HepG2 (cell line): ENCODE measurements around the gene PRKAR1A. TPM values are rescaled to one million over a fixed set of nuclear protein-coding genes. Genes with fewer than 3 reads are reported as not detected.

Experiments
- ELF3 ChIP-seq: IDR thresholded peaks from 2 replicates; pipeline ENCODE4 v1.6.1; 2016; ENCODE audit warnings: missing genetic modification reagents, missing compliant biosample characterization
- GRHL1 ChIP-seq: sonication (generic); formaldehyde crosslinking; conservative IDR thresholded peaks from 2 replicates; pipeline ENCODE4 v1.8.0; 2022; ENCODE audit warnings: missing genetic modification reagents
- HMGXB3 ChIP-seq: sonication (generic); formaldehyde crosslinking; IDR thresholded peaks from 2 replicates; pipeline ENCODE4 v1.4.0; 2020; ENCODE audit warnings: missing genetic modification reagents, borderline replicate concordance
- HNF1A ChIP-seq, 2 experiments: sonication (generic) in 1 of 2; formaldehyde crosslinking in 1 of 2; IDR thresholded peaks; 2 replicates each; pipeline versions ENCODE4 v1.4.0 to v1.6.1; 2016 to 2020; ENCODE audit warnings: borderline replicate concordance in 1 of 2, low read depth in 1 of 2, mild to moderate bottlenecking in 1 of 2, missing genetic modification reagents in 1 of 2
- IRF2 ChIP-seq: IDR thresholded peaks from 2 replicates; pipeline ENCODE4 v1.6.1; 2018; ENCODE audit warnings: missing genetic modification reagents, missing compliant biosample characterization
- MTF1 ChIP-seq: sonication (generic); formaldehyde crosslinking; IDR thresholded peaks from 2 replicates; pipeline ENCODE4 v1.5.0; 2020; ENCODE audit warnings: missing genetic modification reagents
- RBM22 ChIP-seq: fragments of 200-400 bp; formaldehyde crosslinking; optimal IDR thresholded peaks from 2 replicates; pipeline ENCODE3; 2017; ENCODE audit warnings: mild to moderate bottlenecking, low read length, moderate library complexity
- TRIM24 ChIP-seq: sonication (generic); formaldehyde crosslinking; IDR thresholded peaks from 2 replicates; pipeline ENCODE4 v1.8.0; 2022; ENCODE audit warnings: mild to moderate bottlenecking, missing genetic modification reagents
- ZBTB2 ChIP-seq: sonication (generic); formaldehyde crosslinking; IDR thresholded peaks from 2 replicates; pipeline ENCODE4 v1.8.0; 2022; ENCODE audit warnings: low read depth, missing genetic modification reagents
- ZNF331 ChIP-seq: sonication (generic); formaldehyde crosslinking; IDR thresholded peaks from 2 replicates; pipeline ENCODE4 v1.4.0; 2020; ENCODE audit warnings: missing genetic modification reagents
- ZNF562 ChIP-seq: sonication (generic); formaldehyde crosslinking; IDR thresholded peaks from 2 replicates; pipeline ENCODE4 v1.8.0; 2022; ENCODE audit warnings: missing genetic modification reagents, borderline replicate concordance
- ZNF577 ChIP-seq: sonication (generic); formaldehyde crosslinking; IDR thresholded peaks from 2 replicates; pipeline ENCODE4 v1.4.0; 2020; ENCODE audit warnings: mild to moderate bottlenecking, low read depth, missing genetic modification reagents, borderline replicate concordance
- ZNF639 ChIP-seq: conservative IDR thresholded peaks from 2 replicates; pipeline ENCODE4 v1.6.1; 2018; ENCODE audit warnings: missing genetic modification reagents
- ZNF761 ChIP-seq: sonication (generic); formaldehyde crosslinking; conservative IDR thresholded peaks from 2 replicates; pipeline ENCODE4 v1.4.0; 2020; ENCODE audit warnings: mild to moderate bottlenecking, missing genetic modification reagents
- polyA plus RNA-seq, 8 experiments: library from polyadenylated mRNA; depleted of rRNA in 3 of 8; stranded (reverse) in 7 of 8; unstranded in 1 of 8; fragments of >200 nt; fragmentation: Illumina TruSeq in 4 of 8; extraction: Trizol in 4 of 8; gene quantifications; 2 replicates each; pipeline versions ENCODE4 v1.2.1 to v1.2.3, GENCODE V29; 2011 to 2016; ENCODE audit warnings: low read depth in 4 of 8, missing spikeins in 1 of 8, mixed read lengths in 1 of 8; ENCODE audit not compliant: insufficient read depth in 1 of 8
- total RNA-seq, 5 experiments: library from RNA; depleted of rRNA; stranded (reverse); fragments of >200 nt; fragmentation: Illumina TruSeq; extraction: Trizol; gene quantifications; 2 replicates each; pipeline ENCODE4 v1.2.3, GENCODE V29; 2016; ENCODE audit warnings: low read depth in 1 of 5

Gene PRKAR1A
- total and polyA plus RNA-seq, 2 of the 13 experiments (the other 11 are each of a cell fraction or from before 2014, with no cell fraction given): 265 to 266 TPM

- no peak for TF ChIP-seq ZNF639
- TF ChIP-seq TRIM24 (CRISPR knock-in tag): no peak
- no peak for TF ChIP-seq MTF1 (CRISPR knock-in tag)
- no peak for TF ChIP-seq HNF1A (IDR thresholded peaks at IDR 0.05; ENCODE audit: low read depth)
- TF ChIP-seq HNF1A (CRISPR knock-in tag; IDR thresholded peaks at IDR 0.05; ENCODE audit: borderline replicate concordance): no peak
- no peak for TF ChIP-seq GRHL1 (CRISPR knock-in tag)
- no peak for TF ChIP-seq ZNF761 (CRISPR knock-in tag)
- TF ChIP-seq IRF2 (CRISPR knock-in tag): no peak; the same call in 1 of the 2 replicates
- peak; percentile 9; the same call in 1 of the 2 replicates for TF ChIP-seq ZNF331
- TF ChIP-seq RBM22: no peak
- no peak for TF ChIP-seq ZBTB2 (CRISPR knock-in tag)
- no peak for TF ChIP-seq ZNF577 (CRISPR knock-in tag)
- TF ChIP-seq HMGXB3 (CRISPR knock-in tag): no peak; the same call in 1 of the 2 replicates
- no peak for TF ChIP-seq ZNF562
- peak; percentile 58 for TF ChIP-seq ELF3
Measured at GRCh38 chr17:68509141-68510057, 2.8 kb upstream of the PRKAR1A start (continued).
